ENCODE data around the gene ATCAY. TPM values are rescaled to one million over a fixed set of nuclear protein-coding genes. Genes with fewer than 3 reads are reported as not detected.
A peak's percentile ranks its signal among the peaks of the same experiment; 100 is the strongest.

Gene ATCAY
- total and polyA plus RNA-seq, 2 of the 4 experiments (the other 2 are of a cell fraction), result 0.31 to 0.36 TPM

GRCh38 chr19:3969435-3970312, 89.2 kb downstream of the ATCAY start:
- peaks cover 75% of the 10 kb centered on the region for H4K20me1 ChIP-seq (ENCODE audit: insufficient read depth, low read length)
- TF ChIP-seq MAFK (IDR thresholded peaks at IDR 0.05; ENCODE audit: low read depth, low read length) (no peak), MAZ (IDR thresholded peaks at IDR 0.05; ENCODE audit: borderline replicate concordance, low read depth, low read length) (no peak), FOS (IDR thresholded peaks at IDR 0.05; ENCODE audit: low read depth, low read length) (no peak), MXI1 (IDR thresholded peaks at IDR 0.05; ENCODE audit: borderline replicate concordance, low read depth, low read length) (peak; percentile 55; the same call in 1 of the 2 replicates), POLR2A (IDR thresholded peaks at IDR 0.05; ENCODE audit: low read depth, low read length) (peak; percentile 75; the same call in 1 of the 2 replicates), BHLHE40 (IDR thresholded peaks at IDR 0.05; ENCODE audit: low read depth, low read length) (no peak; the same call in 1 of the 2 replicates), CEBPB (IDR thresholded peaks at IDR 0.05; ENCODE audit: low read depth, low read length) (no peak), NFE2L2 (IDR thresholded peaks at IDR 0.05; ENCODE audit: low read depth, low read length) (peak; percentile 19; the same call in 1 of the 2 replicates), CHD1 (IDR thresholded peaks at IDR 0.05; ENCODE audit: low read depth, low read length) (peak; percentile 24; the same call in 1 of the 2 replicates), RAD21 (IDR thresholded peaks at IDR 0.05; ENCODE audit: low read length) (no peak), RCOR1 (IDR thresholded peaks at IDR 0.05; ENCODE audit: insufficient replicate concordance, low read length) (no peak), RFX5 (IDR thresholded peaks at IDR 0.05; ENCODE audit: low read depth, low read length) (no peak)
- TF ChIP-seq, protein P1, sequence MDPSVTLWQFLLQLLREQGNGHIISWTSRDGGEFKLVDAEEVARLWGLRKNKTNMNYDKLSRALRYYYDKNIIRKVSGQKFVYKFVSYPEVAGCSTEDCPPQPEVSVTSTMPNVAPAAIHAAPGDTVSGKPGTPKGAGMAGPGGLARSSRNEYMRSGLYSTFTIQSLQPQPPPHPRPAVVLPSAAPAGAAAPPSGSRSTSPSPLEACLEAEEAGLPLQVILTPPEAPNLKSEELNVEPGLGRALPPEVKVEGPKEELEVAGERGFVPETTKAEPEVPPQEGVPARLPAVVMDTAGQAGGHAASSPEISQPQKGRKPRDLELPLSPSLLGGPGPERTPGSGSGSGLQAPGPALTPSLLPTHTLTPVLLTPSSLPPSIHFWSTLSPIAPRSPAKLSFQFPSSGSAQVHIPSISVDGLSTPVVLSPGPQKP (IDR thresholded peaks at IDR 0.05; ENCODE audit: borderline replicate concordance, low read depth, low read length), result no peak
- TF ChIP-seq, protein P2, sequence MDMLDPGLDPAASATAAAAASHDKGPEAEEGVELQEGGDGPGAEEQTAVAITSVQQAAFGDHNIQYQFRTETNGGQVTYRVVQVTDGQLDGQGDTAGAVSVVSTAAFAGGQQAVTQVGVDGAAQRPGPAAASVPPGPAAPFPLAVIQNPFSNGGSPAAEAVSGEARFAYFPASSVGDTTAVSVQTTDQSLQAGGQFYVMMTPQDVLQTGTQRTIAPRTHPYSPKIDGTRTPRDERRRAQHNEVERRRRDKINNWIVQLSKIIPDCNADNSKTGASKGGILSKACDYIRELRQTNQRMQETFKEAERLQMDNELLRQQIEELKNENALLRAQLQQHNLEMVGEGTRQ (IDR thresholded peaks at IDR 0.05; ENCODE audit: low read depth, low read length), result no peak

More at GRCh38 chr19:3969435-3970312, 89.2 kb downstream of the ATCAY start:
- peak overlapping the region; percentile 98 for H3K4ac ChIP-seq (ENCODE audit: low read depth, low read length)
- H3K9ac ChIP-seq (ENCODE audit: low read depth, low read length), result peak overlapping the region; percentile 100
- H4K5ac ChIP-seq (ENCODE audit: low read depth, low read length), result peak overlapping the region; percentile 77
- H3K27me3 ChIP-seq (ENCODE audit: control insufficient read depth, insufficient read depth, low read length), result no peaks in the 10 kb centered on the region
- peak overlapping the region; percentile 98 for H2BK5ac ChIP-seq (ENCODE audit: low read depth, low read length, poor library complexity, severe bottlenecking)
- peaks cover 5 to 43% of the 10 kb centered on the region in 2 experiments; a peak in 2 of 4 replicates for H3K79me1 ChIP-seq (ENCODE audit: low read depth in 1 of 2, low read length in 2 of 2)
- H3K18ac ChIP-seq (ENCODE audit: low read depth, low read length), result peak overlapping the region; percentile 93
- H3K36me3 ChIP-seq (ENCODE audit: control insufficient read depth, insufficient read depth, low read length), result peaks cover 40% of the 10 kb centered on the region
- ATAC-seq (ENCODE audit: low read depth) (peak; percentile 1), DNase-seq (peak; percentile 82)
- peak overlapping the region; percentile 98 for H2BK15ac ChIP-seq (ENCODE audit: low read depth, low read length)
- H2BK20ac ChIP-seq (ENCODE audit: low read depth, low read length), result peak overlapping the region; percentile 77
- H3K9me3 ChIP-seq (ENCODE audit: control insufficient read depth, insufficient read depth, low read length), result no peaks in the 10 kb centered on the region
- CTCF ChIA-PET, result interaction anchor here (1.1 to 2.2 kb wide), 2 partner anchors 16 to 18 kb away, joined by 5 to 8 read pairs; partner anchors contain the start of gene EEF2
- H3K4me2 ChIP-seq (ENCODE audit: low read depth, low read length), result peak overlapping the region; percentile 98
- H2AK5ac ChIP-seq (ENCODE audit: low read depth, low read length), result peak overlapping the region; percentile 99
- peak overlapping the region; percentile 100 for H3K14ac ChIP-seq (replicated peaks; ENCODE audit: low read depth, low read length)
- TSS peak; percentile 96 for BruUV-seq (replicated peaks)
- in situ Hi-C loops (cut with MboI; ENCODE audit: low sequenced_read_pairs), result no loop called here
- WGBS, 2 experiments (ENCODE audit: extremely low coverage in 2 of 2, insufficient read length in 1 of 2), result 0% methylated on average over 2 of the region's 23 CpGs; no CpG with 5 or more reads in 1 of the 2 experiments
- H3K4me3 ChIP-seq (ENCODE audit: insufficient read depth, low read depth, low read length), result peak overlapping the region; percentile 81
- peak overlapping the region; percentile 99 for H3K27ac ChIP-seq (ENCODE audit: insufficient read depth, low read length)
- H3K4me1 ChIP-seq (ENCODE audit: control insufficient read depth, insufficient read depth, low read length), result peaks cover 9% of the 10 kb centered on the region
- 0 out of 2 replicates have a peak, but pooled peaks cover 16% of the 10 kb centered on the region for H3K9me1 ChIP-seq (ENCODE audit: insufficient read depth, low read length)
- peak overlapping the region; percentile 90 for H2BK120ac ChIP-seq (ENCODE audit: low read depth, low read length)
- POLR2A ChIA-PET (ENCODE audit: unreplicated experiment), result interaction anchor here (0.7 to 1.0 kb wide), 4 partner anchors 13 to 18 kb away, joined by 3 read pairs; partner anchors contain the start of gene EEF2
- dilution Hi-C loops (cut with HindIII; ENCODE audit: low sequenced_read_pairs, unreplicated experiment), result no loop called here
- peak overlapping the region; percentile 98 for H4K91ac ChIP-seq (ENCODE audit: insufficient read depth, low read depth, low read length)
- intact Hi-C loops (cut with micrococcal nuclease), result loop anchor here (5.0 kb wide), 1 partner anchor 302 kb away; no protein-coding TSS in a partner anchor
- H2AFZ ChIP-seq (replicated peaks; ENCODE audit: low read length, poor library complexity), result peak overlapping the region; percentile 44
- H4K8ac ChIP-seq (ENCODE audit: low read depth in 2 of 2, low read length in 2 of 2), result peak overlapping the region; percentile 75 to 84
- peak overlapping the region; percentile 97 for H3K56ac ChIP-seq (ENCODE audit: extremely low read depth, insufficient read depth, low read length)
- peak overlapping the region; percentile 99 for H3K23ac ChIP-seq (ENCODE audit: low read depth, low read length)
- H2AK9ac ChIP-seq (replicated peaks; ENCODE audit: low read depth, low read length, poor library complexity), result peak overlapping the region; percentile 80
